OCI-LY7 (cell line): ENCODE data around the gene THOC1.

Experiments used
- EZH2phosphoT487 ChIP-seq: fragments of 200-600 bp; sonication (generic); IDR thresholded peaks from 2 replicates; pipeline ENCODE4 v1.6.1; 2018; ENCODE audit warnings: low read depth, borderline replicate concordance, mild to moderate bottlenecking, mixed run types, antibody characterized with exemption, low read length, moderate library complexity, mixed read lengths
- TF ChIP-seq, protein P1 (sequence below): fragments of 200-600 bp; sonication (generic); conservative IDR thresholded peaks from 2 replicates; pipeline ENCODE4 v1.5.1; 2014; ENCODE audit warnings: mild to moderate bottlenecking, antibody characterized with exemption, low read length, moderate library complexity, mixed read lengths

DNA sequence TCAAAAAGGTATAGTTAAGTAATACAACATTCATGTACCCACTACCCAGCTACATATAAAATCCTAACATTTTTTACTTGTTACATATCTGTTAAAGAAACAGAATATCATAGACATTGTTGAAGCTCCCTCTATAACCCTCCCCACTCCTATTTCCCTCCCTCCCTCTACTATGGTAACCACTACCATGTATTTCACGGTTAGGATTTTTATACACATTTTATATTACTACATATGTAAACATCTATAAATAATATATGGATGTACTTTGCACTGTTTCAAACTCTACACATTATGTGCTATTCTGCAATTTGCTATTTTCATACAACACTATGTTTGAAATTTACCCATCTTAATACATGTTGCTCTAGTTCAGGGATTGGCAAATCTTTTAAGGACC is 36.3 kb downstream of the THOC1 start:
- TF ChIP-seq, protein P1, sequence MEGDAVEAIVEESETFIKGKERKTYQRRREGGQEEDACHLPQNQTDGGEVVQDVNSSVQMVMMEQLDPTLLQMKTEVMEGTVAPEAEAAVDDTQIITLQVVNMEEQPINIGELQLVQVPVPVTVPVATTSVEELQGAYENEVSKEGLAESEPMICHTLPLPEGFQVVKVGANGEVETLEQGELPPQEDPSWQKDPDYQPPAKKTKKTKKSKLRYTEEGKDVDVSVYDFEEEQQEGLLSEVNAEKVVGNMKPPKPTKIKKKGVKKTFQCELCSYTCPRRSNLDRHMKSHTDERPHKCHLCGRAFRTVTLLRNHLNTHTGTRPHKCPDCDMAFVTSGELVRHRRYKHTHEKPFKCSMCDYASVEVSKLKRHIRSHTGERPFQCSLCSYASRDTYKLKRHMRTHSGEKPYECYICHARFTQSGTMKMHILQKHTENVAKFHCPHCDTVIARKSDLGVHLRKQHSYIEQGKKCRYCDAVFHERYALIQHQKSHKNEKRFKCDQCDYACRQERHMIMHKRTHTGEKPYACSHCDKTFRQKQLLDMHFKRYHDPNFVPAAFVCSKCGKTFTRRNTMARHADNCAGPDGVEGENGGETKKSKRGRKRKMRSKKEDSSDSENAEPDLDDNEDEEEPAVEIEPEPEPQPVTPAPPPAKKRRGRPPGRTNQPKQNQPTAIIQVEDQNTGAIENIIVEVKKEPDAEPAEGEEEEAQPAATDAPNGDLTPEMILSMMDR: no peak
- no peak for TF ChIP-seq EZH2phosphoT487
